ENCODE data around the gene SH3RF3. TPM values are rescaled to one million over a fixed set of nuclear protein-coding genes. Genes with fewer than 3 reads are reported as not detected.

The SH3RF3 gene
- total and polyA plus RNA-seq, 10 of the 15 experiments (the other 5 are each of a cell fraction or from before 2014, with no cell fraction given): 0.08 to 8.8 (median 2.3) TPM

DNA sequence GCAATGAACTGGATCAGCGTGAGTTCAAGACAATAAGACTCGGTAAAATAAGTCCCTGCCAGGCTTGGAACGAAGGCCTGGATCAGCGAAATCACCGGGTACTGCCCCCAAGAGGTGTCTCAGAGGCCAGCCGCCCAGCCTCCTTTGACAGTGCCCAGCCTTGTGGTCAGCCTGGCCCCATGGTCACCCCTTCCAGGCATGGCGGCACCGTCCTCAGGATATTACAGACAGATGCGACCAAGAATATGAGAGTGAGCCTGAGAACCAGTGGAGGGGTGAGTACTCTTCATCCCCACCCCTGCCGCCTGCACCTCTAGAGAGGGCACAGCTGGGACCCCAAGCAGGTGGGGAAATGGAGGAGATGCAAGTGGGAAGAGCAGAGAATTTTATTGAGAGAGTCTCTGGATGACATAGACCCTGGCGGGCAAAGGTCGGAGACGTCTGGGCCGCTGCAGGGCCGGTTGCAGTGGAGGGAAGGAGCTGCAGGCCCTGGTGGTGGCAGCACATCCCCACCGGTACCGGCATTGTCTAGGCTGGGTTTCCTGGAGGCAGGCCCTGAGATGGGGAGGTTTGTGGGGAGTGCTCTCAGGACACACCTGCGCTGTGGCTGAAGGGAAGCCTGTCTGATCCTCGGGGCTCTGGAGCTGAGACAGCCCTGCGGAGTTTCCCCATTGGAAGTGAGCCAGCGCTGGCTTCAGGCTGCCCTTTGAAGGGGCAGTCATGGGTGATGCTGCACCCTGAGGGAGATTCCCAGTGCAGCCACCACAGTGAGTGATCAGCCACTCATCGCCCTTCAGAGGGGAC lies 294.8 kb downstream of the SH3RF3 start:
- SMC1A ChIA-PET (ENCODE audit: uncharacterized antibody, unreplicated experiment): interaction anchor here (1.0 kb wide), 1 partner anchor 87 kb away, joined by 3 read pairs; no protein-coding TSS in a partner anchor
- in situ Hi-C loops (cut with MboI): no loop called here
- 60% methylated on average over 22 of the region's 22 CpGs for WGBS (ENCODE audit: insufficient coverage, insufficient replicate concordance, low lambda C conversion rate, missing lambda C conversion rate)

More for the DNA sequence above, 294.8 kb downstream of the SH3RF3 start:
- no peaks in the 10 kb centered on the region for H4K20me1 ChIP-seq (ENCODE audit: control insufficient read depth, insufficient read depth)
- CTCF ChIA-PET: interaction anchor here (1.8 kb wide), 1 partner anchor 87 kb away, joined by 4 read pairs; no protein-coding TSS in a partner anchor
- no peak overlapping the region for H3K4me3 ChIP-seq
- no peak for DNase-seq (ENCODE audit: low read depth, low spot score)
- H3K4me2 ChIP-seq (ENCODE audit: control insufficient read depth, insufficient read depth): no peak overlapping the region
- no peak overlapping the region for H3K27ac ChIP-seq (ENCODE audit: control insufficient read depth, insufficient read depth)
- H3K79me2 ChIP-seq (ENCODE audit: control insufficient read depth, insufficient read depth, low read length): no peaks in the 10 kb centered on the region
- RAD21 ChIA-PET (ENCODE audit: unreplicated experiment): no interaction called here
- no peaks in the 10 kb centered on the region for H3K36me3 ChIP-seq (ENCODE audit: control insufficient read depth in 2 of 2, insufficient read depth in 2 of 2, low read length in 1 of 2)
- H3K4me1 ChIP-seq (ENCODE audit: control insufficient read depth, insufficient read depth, low read length): no peaks in the 10 kb centered on the region
- POLR2A ChIA-PET: no interaction called here
- H3K9me3 ChIP-seq (replicated peaks; ENCODE audit: control insufficient read depth, insufficient read depth, low read length): no peaks in the 10 kb centered on the region
- no peaks in the 10 kb centered on the region for H3K27me3 ChIP-seq (replicated peaks in 1 of 2; ENCODE audit: control insufficient read depth in 2 of 2, insufficient read depth in 2 of 2, low read length in 1 of 2)
- TF ChIP-seq, protein P1, sequence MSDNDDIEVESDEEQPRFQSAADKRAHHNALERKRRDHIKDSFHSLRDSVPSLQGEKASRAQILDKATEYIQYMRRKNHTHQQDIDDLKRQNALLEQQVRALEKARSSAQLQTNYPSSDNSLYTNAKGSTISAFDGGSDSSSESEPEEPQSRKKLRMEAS (IDR thresholded peaks at IDR 0.05; ENCODE audit: low read depth, low read length): no peak
- TF ChIP-seq, protein P2, sequence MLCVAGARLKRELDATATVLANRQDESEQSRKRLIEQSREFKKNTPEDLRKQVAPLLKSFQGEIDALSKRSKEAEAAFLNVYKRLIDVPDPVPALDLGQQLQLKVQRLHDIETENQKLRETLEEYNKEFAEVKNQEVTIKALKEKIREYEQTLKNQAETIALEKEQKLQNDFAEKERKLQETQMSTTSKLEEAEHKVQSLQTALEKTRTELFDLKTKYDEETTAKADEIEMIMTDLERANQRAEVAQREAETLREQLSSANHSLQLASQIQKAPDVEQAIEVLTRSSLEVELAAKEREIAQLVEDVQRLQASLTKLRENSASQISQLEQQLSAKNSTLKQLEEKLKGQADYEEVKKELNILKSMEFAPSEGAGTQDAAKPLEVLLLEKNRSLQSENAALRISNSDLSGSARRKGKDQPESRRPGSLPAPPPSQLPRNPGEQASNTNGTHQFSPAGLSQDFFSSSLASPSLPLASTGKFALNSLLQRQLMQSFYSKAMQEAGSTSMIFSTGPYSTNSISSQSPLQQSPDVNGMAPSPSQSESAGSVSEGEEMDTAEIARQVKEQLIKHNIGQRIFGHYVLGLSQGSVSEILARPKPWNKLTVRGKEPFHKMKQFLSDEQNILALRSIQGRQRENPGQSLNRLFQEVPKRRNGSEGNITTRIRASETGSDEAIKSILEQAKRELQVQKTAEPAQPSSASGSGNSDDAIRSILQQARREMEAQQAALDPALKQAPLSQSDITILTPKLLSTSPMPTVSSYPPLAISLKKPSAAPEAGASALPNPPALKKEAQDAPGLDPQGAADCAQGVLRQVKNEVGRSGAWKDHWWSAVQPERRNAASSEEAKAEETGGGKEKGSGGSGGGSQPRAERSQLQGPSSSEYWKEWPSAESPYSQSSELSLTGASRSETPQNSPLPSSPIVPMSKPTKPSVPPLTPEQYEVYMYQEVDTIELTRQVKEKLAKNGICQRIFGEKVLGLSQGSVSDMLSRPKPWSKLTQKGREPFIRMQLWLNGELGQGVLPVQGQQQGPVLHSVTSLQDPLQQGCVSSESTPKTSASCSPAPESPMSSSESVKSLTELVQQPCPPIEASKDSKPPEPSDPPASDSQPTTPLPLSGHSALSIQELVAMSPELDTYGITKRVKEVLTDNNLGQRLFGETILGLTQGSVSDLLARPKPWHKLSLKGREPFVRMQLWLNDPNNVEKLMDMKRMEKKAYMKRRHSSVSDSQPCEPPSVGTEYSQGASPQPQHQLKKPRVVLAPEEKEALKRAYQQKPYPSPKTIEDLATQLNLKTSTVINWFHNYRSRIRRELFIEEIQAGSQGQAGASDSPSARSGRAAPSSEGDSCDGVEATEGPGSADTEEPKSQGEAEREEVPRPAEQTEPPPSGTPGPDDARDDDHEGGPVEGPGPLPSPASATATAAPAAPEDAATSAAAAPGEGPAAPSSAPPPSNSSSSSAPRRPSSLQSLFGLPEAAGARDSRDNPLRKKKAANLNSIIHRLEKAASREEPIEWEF (IDR thresholded peaks at IDR 0.05; ENCODE audit: insufficient replicate concordance, low read depth, low read length): no peak
- no peak for TF ChIP-seq NFXL1 (IDR thresholded peaks at IDR 0.05; ENCODE audit: borderline replicate concordance)
- TF ChIP-seq, protein P3, sequence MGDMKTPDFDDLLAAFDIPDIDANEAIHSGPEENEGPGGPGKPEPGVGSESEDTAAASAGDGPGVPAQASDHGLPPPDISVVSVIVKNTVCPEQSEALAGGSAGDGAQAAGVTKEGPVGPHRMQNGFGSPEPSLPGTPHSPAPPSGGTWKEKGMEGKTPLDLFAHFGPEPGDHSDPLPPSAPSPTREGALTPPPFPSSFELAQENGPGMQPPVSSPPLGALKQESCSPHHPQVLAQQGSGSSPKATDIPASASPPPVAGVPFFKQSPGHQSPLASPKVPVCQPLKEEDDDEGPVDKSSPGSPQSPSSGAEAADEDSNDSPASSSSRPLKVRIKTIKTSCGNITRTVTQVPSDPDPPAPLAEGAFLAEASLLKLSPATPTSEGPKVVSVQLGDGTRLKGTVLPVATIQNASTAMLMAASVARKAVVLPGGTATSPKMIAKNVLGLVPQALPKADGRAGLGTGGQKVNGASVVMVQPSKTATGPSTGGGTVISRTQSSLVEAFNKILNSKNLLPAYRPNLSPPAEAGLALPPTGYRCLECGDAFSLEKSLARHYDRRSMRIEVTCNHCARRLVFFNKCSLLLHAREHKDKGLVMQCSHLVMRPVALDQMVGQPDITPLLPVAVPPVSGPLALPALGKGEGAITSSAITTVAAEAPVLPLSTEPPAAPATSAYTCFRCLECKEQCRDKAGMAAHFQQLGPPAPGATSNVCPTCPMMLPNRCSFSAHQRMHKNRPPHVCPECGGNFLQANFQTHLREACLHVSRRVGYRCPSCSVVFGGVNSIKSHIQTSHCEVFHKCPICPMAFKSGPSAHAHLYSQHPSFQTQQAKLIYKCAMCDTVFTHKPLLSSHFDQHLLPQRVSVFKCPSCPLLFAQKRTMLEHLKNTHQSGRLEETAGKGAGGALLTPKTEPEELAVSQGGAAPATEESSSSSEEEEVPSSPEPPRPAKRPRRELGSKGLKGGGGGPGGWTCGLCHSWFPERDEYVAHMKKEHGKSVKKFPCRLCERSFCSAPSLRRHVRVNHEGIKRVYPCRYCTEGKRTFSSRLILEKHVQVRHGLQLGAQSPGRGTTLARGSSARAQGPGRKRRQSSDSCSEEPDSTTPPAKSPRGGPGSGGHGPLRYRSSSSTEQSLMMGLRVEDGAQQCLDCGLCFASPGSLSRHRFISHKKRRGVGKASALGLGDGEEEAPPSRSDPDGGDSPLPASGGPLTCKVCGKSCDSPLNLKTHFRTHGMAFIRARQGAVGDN (IDR thresholded peaks at IDR 0.05): no peak
- TF ChIP-seq POLR2AphosphoS2 (IDR thresholded peaks at IDR 0.05; ENCODE audit: low read depth, low read length): no peak
- no peak for TF ChIP-seq IKZF1 (conservative IDR thresholded peaks at IDR 0.05)
- TF ChIP-seq CBFB (IDR thresholded peaks at IDR 0.05; ENCODE audit: low read depth): no peak
- no peak for TF ChIP-seq NR2C2 (IDR thresholded peaks at IDR 0.05; ENCODE audit: borderline replicate concordance, control insufficient read depth, insufficient read length, low read depth)
- TF ChIP-seq, protein P4, sequence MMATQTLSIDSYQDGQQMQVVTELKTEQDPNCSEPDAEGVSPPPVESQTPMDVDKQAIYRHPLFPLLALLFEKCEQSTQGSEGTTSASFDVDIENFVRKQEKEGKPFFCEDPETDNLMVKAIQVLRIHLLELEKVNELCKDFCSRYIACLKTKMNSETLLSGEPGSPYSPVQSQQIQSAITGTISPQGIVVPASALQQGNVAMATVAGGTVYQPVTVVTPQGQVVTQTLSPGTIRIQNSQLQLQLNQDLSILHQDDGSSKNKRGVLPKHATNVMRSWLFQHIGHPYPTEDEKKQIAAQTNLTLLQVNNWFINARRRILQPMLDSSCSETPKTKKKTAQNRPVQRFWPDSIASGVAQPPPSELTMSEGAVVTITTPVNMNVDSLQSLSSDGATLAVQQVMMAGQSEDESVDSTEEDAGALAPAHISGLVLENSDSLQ (IDR thresholded peaks at IDR 0.05): no peak
- no peak for TF ChIP-seq DPF2 (IDR thresholded peaks at IDR 0.05)
- TF ChIP-seq RAD21 (IDR thresholded peaks at IDR 0.05; ENCODE audit: insufficient read depth, low read depth, low read length): no peak
- TF ChIP-seq HCFC1 (IDR thresholded peaks at IDR 0.05; ENCODE audit: low read length): no peak
- intact Hi-C loops (cut with micrococcal nuclease; ENCODE audit: unreplicated experiment): no loop called here
- H2AFZ ChIP-seq (ENCODE audit: control insufficient read depth, low read depth, low read length): no peak overlapping the region
- BruUV-seq (replicated peaks): no TSS peak
- FAIRE-seq: no peak
- H3K9ac ChIP-seq (ENCODE audit: control insufficient read depth, insufficient read depth, low read length): no peak overlapping the region
- ATAC-seq: peak; percentile 57

Data from GM12878 (cell line).